SK-N-MC (cell line): ENCODE measurements around the gene FANCE.

Experiments
- EZH2 ChIP-seq: fragments of 200-600 bp; sonication (generic); IDR thresholded peaks from one replicate; pipeline ENCODE4 v1.6.1; 2017; ENCODE audit warnings: antibody characterized with exemption
- POLR2AphosphoS5 ChIP-seq: IDR thresholded peaks from 2 replicates; pipeline ENCODE4 v1.6.1; 2012; ENCODE audit warnings: mild to moderate bottlenecking, low read depth, low read length, borderline replicate concordance

GRCh38 chr6:35492258-35492973, 40.3 kb downstream of the FANCE start:
- TF ChIP-seq POLR2AphosphoS5, result no peak
- TF ChIP-seq EZH2, result no peak
